HG03469 (cell line): Measurements from ENCODE around the gene PKIG.
"Not testable (repeated sequence)": the region's sequence is repeated elsewhere in the genome, so short reads cannot be mapped to it uniquely, and the experiment has no call there.

ENCODE experiments used
- ATAC-seq: cut with Tn5 transposase; IDR thresholded peaks from one replicate; pipeline ENCODE4 v1.9.1; 2021; ENCODE audit warnings: mild to moderate bottlenecking, moderate library complexity, moderate number of reproducible peaks; ENCODE audit not compliant: unreplicated experiment

The PKIG gene

GRCh38 chr20:44582311-44583025, at the start of gene PKIG:
Gene PKIG, plus strand, starts transcription at chr20:44582579. Its CDS starts 31,978 bp downstream, at chr20:44614557.
- ATAC-seq, result no peak

DNA sequence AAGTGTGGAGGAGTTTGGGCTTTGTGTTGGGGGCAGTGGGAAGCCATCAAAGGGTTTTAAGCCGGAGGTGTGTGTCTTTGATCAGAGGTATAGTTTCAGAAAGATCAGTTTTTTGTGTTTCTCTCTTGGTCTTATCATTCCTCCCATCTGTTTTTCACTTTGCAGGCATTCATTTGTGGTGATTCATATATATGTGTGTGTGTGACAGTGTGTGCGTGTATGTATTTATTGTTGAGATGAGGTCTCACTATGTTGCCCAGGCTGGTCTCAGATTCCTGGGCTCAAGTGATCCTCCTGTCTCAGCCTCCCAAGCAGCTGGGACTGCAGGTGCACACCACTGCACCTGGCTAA, 49.4 kb upstream of the PKIG start:
- ATAC-seq, result no peak

- ATAC-seq, result no peak
Observed at GRCh38 chr20:44533928-44534327, 48.5 kb upstream of the PKIG start.

- ATAC-seq, result no peak
Observed at GRCh38 chr20:44536175-44536574, 46.2 kb upstream of the PKIG start.

- no peak for ATAC-seq
Observed at GRCh38 chr20:44537993-44538392, 44.4 kb upstream of the PKIG start.

DNA sequence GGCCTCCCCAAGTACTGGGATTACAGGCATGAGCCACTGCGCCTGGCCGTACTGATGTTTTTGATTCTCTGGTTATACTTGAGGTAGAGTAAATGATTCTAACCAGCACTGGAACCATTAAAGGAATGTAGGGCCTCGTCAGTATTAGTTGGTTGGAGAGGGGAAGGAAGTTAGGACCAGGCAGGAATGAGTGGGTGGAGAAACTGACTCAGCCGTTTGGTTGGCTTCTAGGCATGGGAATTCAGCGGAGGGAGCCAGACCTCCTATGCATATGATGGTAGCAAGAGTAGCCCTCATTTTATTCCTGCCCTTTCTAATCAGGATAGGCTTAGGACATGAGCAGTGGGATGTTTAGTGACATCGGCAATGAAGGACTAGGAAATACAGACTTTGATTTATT, 41.5 kb upstream of the PKIG start:
- no peak for ATAC-seq

GRCh38 chr20:44541992-44542391, 40.4 kb upstream of the PKIG start:
- no peak for ATAC-seq

GRCh38 chr20:44542890-44543289, 39.5 kb upstream of the PKIG start:
- ATAC-seq, result no peak

DNA sequence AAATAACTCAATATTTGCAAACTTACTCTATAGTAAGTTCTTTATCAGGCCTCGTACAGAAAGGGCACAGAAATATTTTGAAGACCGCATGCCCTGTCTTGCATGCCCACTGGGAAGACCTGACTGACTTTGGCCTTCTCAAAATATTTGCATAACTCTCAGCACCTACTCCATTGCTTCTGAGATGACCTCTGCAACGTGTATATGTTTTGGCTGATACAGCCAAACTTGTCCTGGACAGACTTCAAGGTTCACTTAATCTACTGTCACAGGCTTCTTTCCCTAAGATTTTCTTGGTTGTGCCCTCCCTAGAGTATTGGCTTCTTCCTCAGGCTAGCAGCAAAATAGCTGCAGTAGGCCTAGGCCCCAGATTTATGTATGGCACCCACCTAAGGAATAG, 39.0 kb upstream of the PKIG start:
- no peak for ATAC-seq

GRCh38 chr20:44544263-44544662, 38.1 kb upstream of the PKIG start:
- no peak for ATAC-seq

- ATAC-seq, result no peak
Observed at GRCh38 chr20:44547419-44547818, 35.0 kb upstream of the PKIG start.

DNA sequence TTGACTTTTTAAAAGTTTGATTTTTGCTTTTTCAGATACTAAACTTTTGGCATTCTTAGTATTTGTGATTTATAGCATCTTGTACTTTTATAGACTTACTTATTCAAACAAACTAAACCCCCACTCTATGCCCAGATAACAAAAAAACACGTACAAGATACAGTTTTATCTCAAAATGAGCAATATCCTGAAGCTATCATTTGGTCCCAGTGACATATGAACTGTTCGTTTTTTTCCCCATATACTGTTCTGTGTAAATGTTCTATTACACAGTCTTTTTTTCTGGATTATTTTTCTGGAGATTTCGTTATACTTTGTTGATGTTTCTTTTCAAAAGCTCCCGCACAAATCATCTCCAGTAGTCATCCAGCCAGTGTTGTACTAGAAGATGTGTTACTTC, 33.3 kb upstream of the PKIG start:
- no peak for ATAC-seq

GRCh38 chr20:44552050-44552449, 30.3 kb upstream of the PKIG start:
- no peak for ATAC-seq

GRCh38 chr20:44552568-44552949, 29.8 kb upstream of the PKIG start:
- ATAC-seq, result no peak

DNA sequence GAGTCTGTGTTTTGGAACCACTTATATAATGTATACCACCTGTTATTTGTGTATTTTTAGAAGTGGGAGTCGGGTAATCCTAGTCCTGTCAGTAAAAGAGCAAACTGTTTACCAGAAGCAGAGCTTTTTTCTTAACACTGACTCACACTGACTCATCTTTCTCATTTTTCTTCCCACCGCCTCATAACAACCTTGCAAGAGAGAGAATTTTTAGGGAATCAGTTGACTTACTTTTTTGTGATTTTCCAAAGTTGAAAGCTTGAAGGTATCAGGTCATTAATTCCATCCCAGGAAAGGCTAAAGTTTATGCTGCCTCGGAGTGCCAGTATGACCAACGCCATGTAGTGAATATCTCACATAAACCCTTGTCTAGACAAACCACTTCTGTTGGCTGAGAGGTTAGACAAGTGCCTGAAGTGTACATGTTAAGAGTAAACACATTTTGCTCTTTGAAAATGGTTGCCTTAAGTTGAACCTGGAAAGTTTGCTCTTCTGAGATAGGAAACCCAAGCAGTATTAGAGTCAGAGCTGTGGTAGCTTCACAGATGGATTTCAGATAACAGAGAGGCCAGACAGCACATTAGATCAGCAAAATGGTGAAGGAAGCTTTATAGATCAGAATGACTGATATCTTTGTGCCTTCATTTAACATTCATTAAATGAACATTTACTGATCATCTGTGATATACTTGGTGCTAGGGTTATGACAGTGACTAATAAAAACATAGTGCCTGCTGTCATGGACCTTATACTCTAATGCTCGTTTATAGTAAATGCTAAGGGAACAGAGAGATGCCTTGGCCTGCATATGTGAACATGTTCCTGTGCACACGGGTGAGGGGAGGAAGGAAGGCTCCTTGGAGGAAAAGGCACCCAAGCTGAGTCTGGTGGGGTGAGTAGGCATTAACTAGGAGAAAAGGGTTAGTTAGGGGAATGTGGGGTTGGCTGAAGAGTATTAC, 29.1 kb upstream of the PKIG start:
- no peak for ATAC-seq

DNA sequence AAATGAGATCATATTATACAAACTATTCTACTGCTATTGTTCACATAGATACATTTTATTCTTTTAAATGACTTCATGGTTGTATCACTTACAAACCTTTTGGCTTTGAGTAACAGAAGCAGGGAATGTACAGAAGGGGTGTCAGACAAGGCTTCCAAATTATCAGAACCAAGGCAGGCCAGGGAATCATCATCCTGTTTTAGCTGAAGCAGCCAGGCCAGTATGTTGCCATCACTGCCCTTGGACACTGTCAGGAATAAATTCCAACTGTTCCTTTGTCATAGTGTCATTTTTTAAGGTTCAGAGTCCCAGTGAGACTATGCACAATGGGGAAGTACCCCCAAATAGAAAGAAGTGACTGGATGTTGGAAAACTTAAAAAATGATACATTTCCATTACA, 23.1 kb upstream of the PKIG start:
- ATAC-seq, result no peak

DNA sequence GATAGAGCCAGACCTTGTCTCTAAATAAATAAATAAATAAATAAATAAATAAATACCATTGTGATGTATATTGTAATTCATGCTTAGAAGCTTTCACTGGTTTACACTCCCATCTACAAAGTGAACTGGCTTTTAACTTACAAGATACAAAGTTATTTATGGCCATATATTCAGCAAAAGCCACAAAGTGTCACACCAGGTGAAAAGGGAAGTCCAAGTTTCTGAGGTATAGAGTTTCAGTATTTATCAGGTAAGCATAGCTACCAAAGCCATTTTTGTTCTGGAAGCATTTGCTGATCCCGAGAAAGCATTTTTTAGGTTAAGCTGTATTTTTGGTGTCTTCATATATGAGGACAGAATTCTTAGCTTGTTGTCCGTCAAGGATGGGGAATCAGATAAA, 22.1 kb upstream of the PKIG start:
- no peak for ATAC-seq

GRCh38 chr20:44560818-44561217, 21.6 kb upstream of the PKIG start:
- ATAC-seq, result not testable (repeated sequence)

GRCh38 chr20:44561876-44562275, 20.5 kb upstream of the PKIG start:
- ATAC-seq, result no peak

- no peak for ATAC-seq
Observed at GRCh38 chr20:44566018-44566417, 16.4 kb upstream of the PKIG start.

- no peak for ATAC-seq
Observed at GRCh38 chr20:44566811-44567210, 15.6 kb upstream of the PKIG start.

GRCh38 chr20:44570367-44570766, 12.0 kb upstream of the PKIG start:
- no peak for ATAC-seq
